RWPE1 (cell line): ENCODE data around the gene PCTP.

Experiments used
- CTCF ChIA-PET: fragments of 350-600 bp; sonication (Branson Sonifier 250); formaldehyde crosslinking; extraction: SDS; loops from one replicate; lab custom pipeline; 2021; lab: Yijun Ruan, JAX
- POLR2A ChIA-PET: fragments of 400-600 bp; formaldehyde crosslinking; extraction: SDS; loops from one replicate; lab custom pipeline; 2020; ENCODE audit warnings: antibody characterized with exemption; ENCODE audit not compliant: low non-redundant PET; lab: Yijun Ruan, JAX
- DNase-seq: peaks from one replicate; pipeline ENCODE4 v3.0.0; 2012; ENCODE audit warnings: low spot score
- H3K27ac ChIP-seq: fragments of 450-650 bp; 2 replicates; pipeline ENCODE4 v1.5.1; 2017
- CTCF ChIP-seq: fragments of 450-650 bp; conservative IDR thresholded peaks from 2 replicates; pipeline ENCODE4 v1.5.1; 2017; ENCODE audit warnings: low read depth, mild to moderate bottlenecking

The PCTP gene

GRCh38 chr17:55747209-55747608 lies 3.6 kb upstream of the PCTP start:
- CTCF ChIA-PET, result interaction anchor here (0.7 kb wide), 1 partner anchor 391 kb away, joined by 3 read pairs; no protein-coding TSS in a partner anchor
- POLR2A ChIA-PET, result no interaction called here
- H3K27ac ChIP-seq, result no peak overlapping the region
- DNase-seq, result no peak
- no peak for TF ChIP-seq CTCF

- CTCF ChIA-PET, result no interaction called here
- no peak overlapping the region for H3K27ac ChIP-seq
- no peak for TF ChIP-seq CTCF
- no peak for DNase-seq
- POLR2A ChIA-PET, result no interaction called here
Measured at GRCh38 chr17:55748841-55749240, 2.0 kb upstream of the PCTP start.

GRCh38 chr17:55749985-55750384 lies 866 bp upstream of the PCTP start:
- POLR2A ChIA-PET, result no interaction called here
- no peak for TF ChIP-seq CTCF
- CTCF ChIA-PET, result no interaction called here

GRCh38 chr17:55751720-55752250 lies 934 bp downstream of the PCTP start:
- no peak for TF ChIP-seq CTCF
- peak overlapping the region; percentile 68; the same call in 1 of the 2 replicates for H3K27ac ChIP-seq
- CTCF ChIA-PET, result no interaction called here
- DNase-seq, result no peak
- POLR2A ChIA-PET, result no interaction called here

More at GRCh38 chr17:55749985-55750384, 866 bp upstream of the PCTP start:
- H3K27ac ChIP-seq, result no peak overlapping the region
- no peak for DNase-seq

GRCh38 chr17:55756689-55757088 lies 5.8 kb downstream of the PCTP start:
- ChIA-PET CTCF (no interaction called here), POLR2A (no interaction called here)
- H3K27ac ChIP-seq, result no peak overlapping the region
- TF ChIP-seq CTCF, result no peak
- DNase-seq, result no peak

- ChIA-PET CTCF (no interaction called here), POLR2A (no interaction called here)
- DNase-seq, result no peak
- H3K27ac ChIP-seq, result no peak overlapping the region
- TF ChIP-seq CTCF, result no peak
Measured at GRCh38 chr17:55757659-55758058, 6.8 kb downstream of the PCTP start.
